IMR-90 (cell line): ENCODE measurements around the gene SH3RF3. TPM values are rescaled to one million over a fixed set of nuclear protein-coding genes. Genes with fewer than 3 reads are reported as not detected.
A peak's percentile ranks its signal among the peaks of the same experiment; 100 is the strongest.

Experiments used
- ATAC-seq: fragments of 200-7000 bp; cut with Tn5 transposase; 2 replicates; pipeline ENCODE4 v1.9.1; 2020; ENCODE audit warnings: low read depth, mild to moderate bottlenecking, moderate library complexity
- BruUV-seq: library from RNA; stranded (reverse); fragments of 400-500 nt; replicated peaks from 2 replicates; lab custom pipeline; 2021; lab: Mats Ljungman, UMichigan
- CTCF ChIA-PET: fragments of 300-600 bp; formaldehyde crosslinking; extraction: SDS; loops from one replicate; lab custom pipeline; 2021; ENCODE audit warnings: antibody characterized with exemption; lab: Yijun Ruan, JAX
- POLR2A ChIA-PET: fragments of 300-600 bp; sonication (Branson Sonifier 250); formaldehyde crosslinking; loops from one replicate; lab custom pipeline; 2022; ENCODE audit warnings: antibody characterized with exemption; ENCODE audit not compliant: unreplicated experiment; lab: Charles Lee
- DNase-seq: peaks from one replicate; pipeline ENCODE4 v3.0.0; 2013
- H2AFZ ChIP-seq: replicated peaks from 2 replicates; pipeline ENCODE3; 2013; ENCODE audit warnings: low read length, mild to moderate bottlenecking; ENCODE audit not compliant: poor library complexity
- H2AK5ac ChIP-seq: 2 replicates; pipeline ENCODE4 v1.6.1; 2013; ENCODE audit warnings: low read depth, low read length, inconsistent platforms
- H2AK9ac ChIP-seq: replicated peaks from 2 replicates; pipeline ENCODE3; 2013; ENCODE audit warnings: mild to moderate bottlenecking, low read depth, low read length, moderate library complexity; ENCODE audit not compliant: poor library complexity
- H2BK120ac ChIP-seq: 2 replicates; pipeline ENCODE4 v1.6.1; 2013; ENCODE audit warnings: low read depth, low read length, inconsistent platforms
- H2BK15ac ChIP-seq: 3 replicates; pipeline ENCODE4 v1.6.1; 2013; ENCODE audit warnings: low read depth, low read length, inconsistent platforms
- H2BK20ac ChIP-seq: 2 replicates; pipeline ENCODE4 v1.6.1; 2013; ENCODE audit warnings: low read depth, mild to moderate bottlenecking, inconsistent platforms, low read length, moderate library complexity
- H2BK5ac ChIP-seq: 2 replicates; pipeline ENCODE4 v1.6.1; 2013; ENCODE audit warnings: mild to moderate bottlenecking, low read depth, low read length, inconsistent platforms; ENCODE audit not compliant: poor library complexity, severe bottlenecking
- H3K14ac ChIP-seq: replicated peaks from 2 replicates; pipeline ENCODE4 v1.6.1; 2013; ENCODE audit warnings: low read depth, low read length, inconsistent platforms
- H3K18ac ChIP-seq: 2 replicates; pipeline ENCODE4 v1.6.1; 2013; ENCODE audit warnings: low read depth, low read length, control low read depth
- H3K23ac ChIP-seq: 2 replicates; pipeline ENCODE4 v1.6.1; 2013; ENCODE audit warnings: low read depth, low read length, inconsistent platforms
- H3K27ac ChIP-seq: 2 replicates; pipeline ENCODE4 v1.5.1; 2013; ENCODE audit warnings: mild to moderate bottlenecking, control low read depth, low read length; ENCODE audit not compliant: insufficient read depth
- H3K27me3 ChIP-seq: 2 replicates; pipeline ENCODE4 v1.6.1; 2013; ENCODE audit warnings: low read length; ENCODE audit not compliant: control insufficient read depth, insufficient read depth
- H3K36me3 ChIP-seq: 2 replicates; pipeline ENCODE4 v1.6.1; 2013; ENCODE audit warnings: low read length, mixed read lengths; ENCODE audit not compliant: control insufficient read depth, insufficient read depth
- H3K4ac ChIP-seq: 2 replicates; pipeline ENCODE4 v1.6.1; 2013; ENCODE audit warnings: low read depth, low read length, inconsistent platforms
- H3K4me1 ChIP-seq: 2 replicates; pipeline ENCODE4 v1.6.1; 2013; ENCODE audit warnings: low read length, mixed read lengths; ENCODE audit not compliant: control insufficient read depth, insufficient read depth
- H3K4me2 ChIP-seq: 2 replicates; pipeline ENCODE4 v1.6.1; 2013; ENCODE audit warnings: low read depth, mild to moderate bottlenecking, control low read depth, low read length, moderate library complexity
- H3K4me3 ChIP-seq: 2 replicates; pipeline ENCODE4 v1.5.1; 2013; ENCODE audit warnings: low read depth, mild to moderate bottlenecking, control low read depth, low read length, moderate library complexity; ENCODE audit not compliant: insufficient read depth
- H3K56ac ChIP-seq: 2 replicates; pipeline ENCODE4 v1.6.1; 2013; ENCODE audit warnings: low read length, inconsistent platforms; ENCODE audit not compliant: insufficient read depth; ENCODE audit errors: extremely low read depth
- H3K79me1 ChIP-seq, 2 experiments: 2 replicates each; pipeline ENCODE4 v1.6.1; 2013; ENCODE audit warnings: low read length in 2 of 2, inconsistent platforms in 1 of 2, low read depth in 1 of 2
- H3K9ac ChIP-seq: 2 replicates; pipeline ENCODE4 v1.6.1; 2013; ENCODE audit warnings: low read depth, low read length, control low read depth
- H3K9me1 ChIP-seq: 2 replicates; pipeline ENCODE4 v1.6.1; 2013; ENCODE audit warnings: low read length, inconsistent platforms; ENCODE audit not compliant: insufficient read depth
- H3K9me3 ChIP-seq: 2 replicates; pipeline ENCODE4 v1.6.1; 2013; ENCODE audit warnings: low read length; ENCODE audit not compliant: control insufficient read depth, insufficient read depth
- H4K20me1 ChIP-seq: 2 replicates; pipeline ENCODE4 v1.6.1; 2013; ENCODE audit warnings: low read length, inconsistent platforms; ENCODE audit not compliant: insufficient read depth
- H4K5ac ChIP-seq: 2 replicates; pipeline ENCODE4 v1.6.1; 2013; ENCODE audit warnings: mild to moderate bottlenecking, low read depth, low read length, control low read depth
- H4K8ac ChIP-seq, 2 experiments: 2 replicates each; pipeline ENCODE4 v1.6.1; 2013; ENCODE audit warnings: low read depth in 2 of 2, low read length in 2 of 2, control low read depth in 1 of 2, inconsistent platforms in 1 of 2
- H4K91ac ChIP-seq: 2 replicates; pipeline ENCODE4 v1.6.1; 2013; ENCODE audit warnings: low read depth, low read length, inconsistent platforms; ENCODE audit not compliant: insufficient read depth
- BHLHE40 ChIP-seq: fragments of 150-350 bp; IDR thresholded peaks from 2 replicates; pipeline ENCODE4 v1.6.1; 2016; ENCODE audit warnings: mild to moderate bottlenecking, low read depth, low read length
- CEBPB ChIP-seq: IDR thresholded peaks from 2 replicates; pipeline ENCODE4 v1.6.1; 2012; ENCODE audit warnings: low read depth, low read length, improper control_type of control experiment
- CHD1 ChIP-seq: IDR thresholded peaks from 2 replicates; pipeline ENCODE4 v1.6.1; 2012; ENCODE audit warnings: low read depth, low read length, improper control_type of control experiment
- CTCF ChIP-seq: conservative IDR thresholded peaks from 2 replicates; pipeline ENCODE4 v1.5.1; 2012; ENCODE audit warnings: mild to moderate bottlenecking, low read depth, low read length, improper control_type of control experiment
- ELK1 ChIP-seq: fragments of 150-350 bp; IDR thresholded peaks from 2 replicates; pipeline ENCODE4 v1.6.1; 2016; ENCODE audit warnings: low read depth, mild to moderate bottlenecking, low read length, moderate library complexity, borderline replicate concordance
- FOS ChIP-seq: fragments of 150-350 bp; IDR thresholded peaks from 2 replicates; pipeline ENCODE4 v1.6.1; 2016; ENCODE audit warnings: low read depth, low read length
- MAZ ChIP-seq: IDR thresholded peaks from 2 replicates; pipeline ENCODE4 v1.6.1; 2012; ENCODE audit warnings: low read depth, mild to moderate bottlenecking, low read length, improper control_type of control experiment, moderate library complexity, borderline replicate concordance
- MXI1 ChIP-seq: IDR thresholded peaks from 2 replicates; pipeline ENCODE4 v1.6.1; 2012; ENCODE audit warnings: low read depth, mild to moderate bottlenecking, low read length, moderate library complexity, borderline replicate concordance
- NFE2L2 ChIP-seq: fragments of 150-350 bp; IDR thresholded peaks from 2 replicates; pipeline ENCODE4 v1.6.1; 2016; ENCODE audit warnings: low read depth, mild to moderate bottlenecking, low read length
- POLR2A ChIP-seq: IDR thresholded peaks from 2 replicates; pipeline ENCODE4 v1.6.1; 2012; ENCODE audit warnings: mild to moderate bottlenecking, low read depth, low read length
- RAD21 ChIP-seq: IDR thresholded peaks from 2 replicates; pipeline ENCODE4 v1.6.1; 2012; ENCODE audit warnings: low read length, improper control_type of control experiment
- RCOR1 ChIP-seq: IDR thresholded peaks from 2 replicates; pipeline ENCODE4 v1.6.1; 2012; ENCODE audit warnings: mild to moderate bottlenecking, low read length, improper control_type of control experiment; ENCODE audit not compliant: insufficient replicate concordance
- RFX5 ChIP-seq: IDR thresholded peaks from 2 replicates; pipeline ENCODE4 v1.8.0; 2012; ENCODE audit warnings: low read depth, mild to moderate bottlenecking, low read length, moderate library complexity
- SMC3 ChIP-seq: fragments of 150-350 bp; IDR thresholded peaks from 2 replicates; pipeline ENCODE4 v1.6.1; 2016; ENCODE audit warnings: low read depth, mild to moderate bottlenecking, antibody characterized with exemption, low read length, moderate library complexity
- WGBS, 2 experiments: methylation state at CpG; one replicate each; pipeline versions ENCODE4 v1.1.5 to v1.1.7; 2013; ENCODE audit warnings: missing lambda C conversion rate in 2 of 2; ENCODE audit not compliant: insufficient read length in 1 of 2; ENCODE audit errors: extremely low coverage in 2 of 2; 5-methylcytosine and 5-hydroxymethylcytosine counted together
- dilution Hi-C: fragments of 300-500 bp; cut with HindIII; formaldehyde crosslinking; loops from one replicate; pipeline ENCODE4 v1.14.3; 2018; ENCODE audit warnings: low sequenced_read_pairs; ENCODE audit not compliant: unreplicated experiment
- in situ Hi-C: fragments of 300-500 bp; cut with MboI; formaldehyde crosslinking; loops from 3 replicates; pipeline ENCODE4 v1.14.3; 2019; ENCODE audit warnings: low sequenced_read_pairs, inconsistent platforms, mixed read lengths
- intact Hi-C: fragments of 100-400 bp; cut with micrococcal nuclease; formaldehyde crosslinking; loops from 2 replicates; pipeline ENCODE4 v1.10.0; 2022
- polyA plus RNA-seq, 3 experiments: library from polyadenylated mRNA; depleted of rRNA; stranded (reverse); fragments of >200 nt; gene quantifications; 2 replicates each; pipeline ENCODE4 v1.2.3, GENCODE V29; 2012; ENCODE audit warnings: low replicate concordance in 1 of 3
- total RNA-seq: library from RNA; depleted of rRNA; stranded (reverse); fragments of >200 nt; gene quantifications from 2 replicates; pipeline ENCODE4 v1.2.3, GENCODE V29; 2012
- TF ChIP-seq, protein P1 (sequence below): fragments of 150-350 bp; IDR thresholded peaks from 2 replicates; pipeline ENCODE4 v1.6.1; 2017; ENCODE audit warnings: mild to moderate bottlenecking, antibody characterized with exemption, low read length, low read depth

Gene SH3RF3
- total and polyA plus RNA-seq, 2 of the 4 experiments (the other 2 are of a cell fraction): 3.4 to 5.3 TPM

DNA sequence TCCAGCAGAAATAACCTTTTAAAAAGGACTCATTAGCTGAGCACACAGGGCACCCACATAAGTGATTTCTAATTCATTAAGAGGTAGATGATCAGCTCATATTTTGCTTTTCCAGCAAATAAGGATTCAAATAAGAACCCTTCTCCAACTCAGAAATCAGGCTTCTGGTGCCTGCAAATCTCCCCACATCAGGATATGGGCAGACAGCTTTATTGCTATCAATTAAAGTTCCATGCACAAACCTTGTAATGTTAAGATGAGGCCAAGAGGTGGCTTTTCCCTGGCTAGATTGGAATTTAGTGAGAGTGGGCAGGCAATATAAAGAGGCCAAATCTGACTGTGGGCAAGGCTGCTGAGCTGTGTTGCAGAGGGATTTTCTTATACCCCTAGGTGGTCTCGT is 193.6 kb downstream of the SH3RF3 start:
- dilution Hi-C loops: no loop called here
- in situ Hi-C loops: no loop called here
- H4K8ac ChIP-seq: peak overlapping the region in 1 of 2 experiments; percentile 27; a peak in 1 of 4 replicates
- POLR2A ChIA-PET: interaction anchor here (0.7 to 1.5 kb wide), 3 partner anchors 10 to 151 kb away, joined by 3 to 4 read pairs (median 3); no protein-coding TSS in a partner anchor
- 0 out of 2 replicates have a peak overlapping the region, but pooled peaks have one; percentile 21 for H3K56ac ChIP-seq
- ATAC-seq (no peak), DNase-seq (no peak)
- H3K9me1 ChIP-seq: peaks cover 43% of the 10 kb centered on the region
- no peak overlapping the region for H2BK15ac ChIP-seq
- H3K27me3 ChIP-seq: no peaks in the 10 kb centered on the region
- peak overlapping the region; percentile 8; the same call in 1 of the 2 replicates for H4K91ac ChIP-seq
- H3K27ac ChIP-seq: peak overlapping the region; percentile 31
- CTCF ChIA-PET: interaction anchor here (0.7 kb wide), 1 partner anchor 188 kb away, joined by 3 read pairs; no protein-coding TSS in a partner anchor
- peak overlapping the region; percentile 27; the same call in 1 of the 2 replicates for H3K18ac ChIP-seq
- peaks cover 43 to 83% of the 10 kb centered on the region in 2 experiments for H3K79me1 ChIP-seq
- H2BK20ac ChIP-seq: peak overlapping the region; percentile 38; the same call in 1 of the 2 replicates
- H2BK120ac ChIP-seq: peak overlapping the region; percentile 9
- H3K4me3 ChIP-seq: no peak overlapping the region
- peak overlapping the region; percentile 44; the same call in 1 of the 2 replicates for H3K23ac ChIP-seq
- H2BK5ac ChIP-seq: peak overlapping the region; percentile 23
- peaks cover 43% of the 10 kb centered on the region for H3K4me1 ChIP-seq
- H3K4ac ChIP-seq: peak overlapping the region; percentile 73
- 83% methylated on average over 1 of the region's 1 CpG; no CpG with 5 or more reads in 1 of the 2 experiments for WGBS, 2 experiments
- H4K20me1 ChIP-seq: peaks cover 31% of the 10 kb centered on the region
- H4K5ac ChIP-seq: no peak overlapping the region
- no peaks in the 10 kb centered on the region for H3K9me3 ChIP-seq
- no peaks in the 10 kb centered on the region for H3K36me3 ChIP-seq
- no peak overlapping the region for H2AFZ ChIP-seq
- H3K14ac ChIP-seq: no peak overlapping the region; the same call in 1 of the 2 replicates
- 0 out of 2 replicates have a peak overlapping the region, but pooled peaks have one; percentile 8 for H3K4me2 ChIP-seq
- no TSS peak for BruUV-seq
- peak overlapping the region; percentile 80 for H2AK5ac ChIP-seq
- intact Hi-C loops: loop anchor here (2.0 to 5.0 kb wide), 4 partner anchors 115 to 188 kb away; no protein-coding TSS in a partner anchor
- no peak overlapping the region for H3K9ac ChIP-seq
- no peak overlapping the region for H2AK9ac ChIP-seq
- TF ChIP-seq MXI1 (no peak), POLR2A (no peak), FOS (no peak), SMC3 (no peak), CHD1 (no peak), CEBPB (no peak), RFX5 (no peak), CTCF (no peak), MAZ (no peak), BHLHE40 (no peak), NFE2L2 (no peak), RCOR1 (no peak), ELK1 (no peak), RAD21 (no peak)
- TF ChIP-seq, protein P1, sequence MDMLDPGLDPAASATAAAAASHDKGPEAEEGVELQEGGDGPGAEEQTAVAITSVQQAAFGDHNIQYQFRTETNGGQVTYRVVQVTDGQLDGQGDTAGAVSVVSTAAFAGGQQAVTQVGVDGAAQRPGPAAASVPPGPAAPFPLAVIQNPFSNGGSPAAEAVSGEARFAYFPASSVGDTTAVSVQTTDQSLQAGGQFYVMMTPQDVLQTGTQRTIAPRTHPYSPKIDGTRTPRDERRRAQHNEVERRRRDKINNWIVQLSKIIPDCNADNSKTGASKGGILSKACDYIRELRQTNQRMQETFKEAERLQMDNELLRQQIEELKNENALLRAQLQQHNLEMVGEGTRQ: no peak
